Measurements from ENCODE around the gene LEFTY1. TPM values are rescaled to one million over a fixed set of nuclear protein-coding genes. Genes with fewer than 3 reads are reported as not detected.
"Not testable (repeated sequence)": the region's sequence is repeated elsewhere in the genome, so short reads cannot be mapped to it uniquely, and the experiment has no call there.

The LEFTY1 gene
- total and polyA plus RNA-seq, 2 donors (not counting 1 experiment from before 2014, with no cell fraction given) = 0.07 TPM; not detected in 1

- intact Hi-C loops (cut with micrococcal nuclease) = no loop called here
- no peak overlapping the region for H3K4me3 ChIP-seq (ENCODE audit: control extremely low read depth in 1 of 5, extremely low read depth in 1 of 5, insufficient read depth in 1 of 5, low read depth in 2 of 5, low read length in 4 of 5)
- TF ChIP-seq EZH2 (IDR thresholded peaks at IDR 0.05; ENCODE audit: borderline replicate concordance, insufficient read depth, low read depth, low read length, poor library complexity, severe bottlenecking) (no peak), CTCF (IDR thresholded peaks at IDR 0.05) (no peak)
- H3K27me3 ChIP-seq (replicated peaks in 1 of 4; ENCODE audit: control extremely low read depth in 1 of 4, control insufficient read depth in 3 of 4, insufficient read depth in 4 of 4, low read length in 3 of 4) = no peaks in the 10 kb centered on the region
- no peak overlapping the region for H2AFZ ChIP-seq (ENCODE audit: insufficient read depth, low read depth, low read length, poor library complexity, severe bottlenecking)
- Mint-ChIP-seq H3K4me3 (no peak overlapping the region), H3K4me1 (peaks cover 2% of the 10 kb centered on the region), H3K27ac (no peak overlapping the region), H3K27me3 (peaks cover 2% of the 10 kb centered on the region), H3K9me3 (ENCODE audit: insufficient read depth) (no peaks in the 10 kb centered on the region)
- no peaks in the 10 kb centered on the region for H3K36me3 ChIP-seq (replicated peaks in 1 of 2; ENCODE audit: control extremely low read depth in 1 of 2, control insufficient read depth in 1 of 2, extremely low read depth in 1 of 2, insufficient read depth in 2 of 2, low read length in 1 of 2)
- ATAC-seq (ENCODE audit: low read depth) (no peak), DNase-seq (no peak)
- POLR2A ChIA-PET = interaction anchor here (0.7 kb wide), 1 partner anchor 56 kb away, joined by 3 read pairs; no protein-coding TSS in a partner anchor
- H4K20me1 ChIP-seq (ENCODE audit: control insufficient read depth, insufficient read depth, low read length, poor library complexity, severe bottlenecking) = no peaks in the 10 kb centered on the region
- no peak overlapping the region for H3K4me2 ChIP-seq (replicated peaks; ENCODE audit: low read depth, low read length, poor library complexity, severe bottlenecking)
- H3K79me2 ChIP-seq (ENCODE audit: control insufficient read depth, insufficient read depth, low read length) = no peaks in the 10 kb centered on the region
- 97% methylated on average over 20 of the region's 21 CpGs for WGBS (ENCODE audit: insufficient coverage)
- H3K9ac ChIP-seq (ENCODE audit: low read length) = no peak overlapping the region
- no peaks in the 10 kb centered on the region for H3K9me3 ChIP-seq (ENCODE audit: control extremely low read depth in 1 of 3, control insufficient read depth in 2 of 3, insufficient read depth in 1 of 3, low read length in 2 of 3)
- no peaks in the 10 kb centered on the region for H3K4me1 ChIP-seq (ENCODE audit: control insufficient read depth in 2 of 2, insufficient read depth in 2 of 2, low read length in 2 of 2)
- H3K27ac ChIP-seq (ENCODE audit: low read length in 2 of 2) = no peak overlapping the region
- CTCF ChIA-PET = no interaction called here
These were observed 48.4 kb upstream of the LEFTY1 start for GRCh38 chr1:225937048-225937968.

- no peaks in the 10 kb centered on the region for H3K4me1 ChIP-seq (ENCODE audit: control insufficient read depth in 2 of 2, insufficient read depth in 2 of 2, low read length in 2 of 2)
- WGBS (ENCODE audit: insufficient coverage) = 48% methylated on average over 3 of the region's 3 CpGs
- ATAC-seq (ENCODE audit: low read depth) (no peak), DNase-seq (no peak)
- H3K4me1 Mint-ChIP-seq = no peaks in the 10 kb centered on the region
- no peaks in the 10 kb centered on the region for H3K27me3 ChIP-seq (replicated peaks in 1 of 4; ENCODE audit: control extremely low read depth in 1 of 4, control insufficient read depth in 3 of 4, insufficient read depth in 4 of 4, low read length in 3 of 4)
- CTCF ChIA-PET = interaction anchor here (0.7 kb wide), 1 partner anchor 262 kb away, joined by 3 read pairs; no protein-coding TSS in a partner anchor
- H3K27ac Mint-ChIP-seq = no peak overlapping the region
- H2AFZ ChIP-seq (ENCODE audit: insufficient read depth, low read depth, low read length, poor library complexity, severe bottlenecking) = no peak overlapping the region
- no peak overlapping the region for H3K9ac ChIP-seq (ENCODE audit: low read length)
- no peak overlapping the region for H3K4me3 ChIP-seq (ENCODE audit: control extremely low read depth in 1 of 5, extremely low read depth in 1 of 5, insufficient read depth in 1 of 5, low read depth in 2 of 5, low read length in 4 of 5)
- H3K36me3 ChIP-seq (replicated peaks in 1 of 2; ENCODE audit: control extremely low read depth in 1 of 2, control insufficient read depth in 1 of 2, extremely low read depth in 1 of 2, insufficient read depth in 2 of 2, low read length in 1 of 2) = no peaks in the 10 kb centered on the region
- peaks cover 2% of the 10 kb centered on the region for H3K27me3 Mint-ChIP-seq
- H3K9me3 Mint-ChIP-seq (ENCODE audit: insufficient read depth) = no peaks in the 10 kb centered on the region
- no peaks in the 10 kb centered on the region for H3K9me3 ChIP-seq (ENCODE audit: control extremely low read depth in 1 of 3, control insufficient read depth in 2 of 3, insufficient read depth in 1 of 3, low read length in 2 of 3)
- H3K27ac ChIP-seq (ENCODE audit: low read length in 2 of 2) = no peak overlapping the region
- H3K79me2 ChIP-seq (ENCODE audit: control insufficient read depth, insufficient read depth, low read length) = no peaks in the 10 kb centered on the region
- TF ChIP-seq CTCF (IDR thresholded peaks at IDR 0.05) = no peak
- TF ChIP-seq EZH2 (IDR thresholded peaks at IDR 0.05; ENCODE audit: borderline replicate concordance, insufficient read depth, low read depth, low read length, poor library complexity, severe bottlenecking) = no peak
- H3K4me2 ChIP-seq (replicated peaks; ENCODE audit: low read depth, low read length, poor library complexity, severe bottlenecking) = no peak overlapping the region
- H3K4me3 Mint-ChIP-seq = no peak overlapping the region
- POLR2A ChIA-PET = interaction anchor here (0.6 to 0.7 kb wide), 2 partner anchors 57 to 187 kb away, joined by 3 to 9 read pairs; no protein-coding TSS in a partner anchor
- intact Hi-C loops (cut with micrococcal nuclease) = no loop called here
- H4K20me1 ChIP-seq (ENCODE audit: control insufficient read depth, insufficient read depth, low read length, poor library complexity, severe bottlenecking) = no peaks in the 10 kb centered on the region
These were observed 47.6 kb upstream of the LEFTY1 start for GRCh38 chr1:225936523-225936922.

DNA sequence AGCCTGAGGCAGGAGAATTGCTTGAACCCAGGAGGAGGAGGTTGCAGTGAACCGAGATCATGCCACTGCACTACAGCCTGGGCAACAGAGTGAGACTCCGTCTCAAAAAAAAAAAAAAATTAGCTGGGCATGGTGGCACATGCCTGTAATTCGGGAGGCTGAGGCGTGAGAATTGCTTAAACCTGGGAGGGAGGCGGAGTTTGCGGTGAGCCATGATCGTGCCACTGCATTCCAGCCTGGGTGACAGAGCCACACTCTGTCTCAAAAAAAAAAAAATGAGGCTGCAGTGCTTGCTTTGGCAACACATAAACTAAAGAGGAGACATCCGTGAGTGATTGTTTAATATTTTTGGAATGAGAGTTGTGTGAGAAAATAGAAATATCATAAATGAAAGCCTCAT is 47.1 kb upstream of the LEFTY1 start:
- H3K36me3 ChIP-seq (replicated peaks in 1 of 2; ENCODE audit: control extremely low read depth in 1 of 2, control insufficient read depth in 1 of 2, extremely low read depth in 1 of 2, insufficient read depth in 2 of 2, low read length in 1 of 2); H3K9me3 ChIP-seq (ENCODE audit: control extremely low read depth in 1 of 3, control insufficient read depth in 2 of 3, insufficient read depth in 1 of 3, low read length in 2 of 3); H2AFZ ChIP-seq (ENCODE audit: insufficient read depth, low read depth, low read length, poor library complexity, severe bottlenecking); H3K4me1 Mint-ChIP-seq; H3K27me3 Mint-ChIP-seq; H3K9me3 Mint-ChIP-seq (ENCODE audit: insufficient read depth); H3K79me2 ChIP-seq (ENCODE audit: control insufficient read depth, insufficient read depth, low read length); H3K4me3 Mint-ChIP-seq; intact Hi-C loops (cut with micrococcal nuclease); H3K4me1 ChIP-seq (ENCODE audit: control insufficient read depth in 2 of 2, insufficient read depth in 2 of 2, low read length in 2 of 2); H4K20me1 ChIP-seq (ENCODE audit: control insufficient read depth, insufficient read depth, low read length, poor library complexity, severe bottlenecking); H3K27ac Mint-ChIP-seq; H3K4me2 ChIP-seq (replicated peaks; ENCODE audit: low read depth, low read length, poor library complexity, severe bottlenecking); ATAC-seq (ENCODE audit: low read depth); H3K27me3 ChIP-seq (replicated peaks in 1 of 4; ENCODE audit: control extremely low read depth in 1 of 4, control insufficient read depth in 3 of 4, insufficient read depth in 4 of 4, low read length in 3 of 4); H3K27ac ChIP-seq (ENCODE audit: low read length in 2 of 2); DNase-seq; H3K4me3 ChIP-seq (ENCODE audit: control extremely low read depth in 1 of 5, extremely low read depth in 1 of 5, insufficient read depth in 1 of 5, low read depth in 2 of 5, low read length in 4 of 5); H3K9ac ChIP-seq (ENCODE audit: low read length): not testable (repeated sequence)
- CTCF ChIA-PET = interaction anchor here (0.7 kb wide), 1 partner anchor 262 kb away, joined by 3 read pairs; no protein-coding TSS in a partner anchor
- POLR2A ChIA-PET = interaction anchor here (0.6 kb wide), 1 partner anchor 187 kb away, joined by 9 read pairs; no protein-coding TSS in a partner anchor
- 92% methylated on average over 6 of the region's 8 CpGs for WGBS (ENCODE audit: insufficient coverage)
